Breast epithelium (tissue), 4 donors: Measurements from ENCODE around the gene PRICKLE2. TPM values are rescaled to one million over a fixed set of nuclear protein-coding genes. Genes with fewer than 3 reads are reported as not detected.
A peak's percentile ranks its signal among the peaks of the same experiment; 100 is the strongest.

ENCODE experiments used
- DNase-seq, 2 donors: peaks; one replicate each; pipeline ENCODE4 v3.0.0-alpha.2; 2019; ENCODE audit warnings: low spot score in 2 of 2
- H3K27ac ChIP-seq, 2 donors: fragments of 200-600 bp; sonication (generic) in 1 of 2; one replicate each; pipeline ENCODE4 v1.5.1; 2016 to 2019; ENCODE audit warnings: mild to moderate bottlenecking in 1 of 2
- H3K27me3 ChIP-seq, 2 donors: fragments of 200-600 bp; sonication (generic) in 1 of 2; one replicate each; pipeline versions ENCODE4 v1.5.1 to v1.6.0; 2017 to 2019; ENCODE audit warnings: control low read depth in 1 of 2, mild to moderate bottlenecking in 1 of 2
- H3K36me3 ChIP-seq: fragments of 200-600 bp; one replicate; pipeline ENCODE4 v1.5.1; 2019
- H3K4me1 ChIP-seq, 2 donors: fragments of 200-600 bp; sonication (generic); one replicate each; pipeline ENCODE4 v1.5.1; 2016 to 2019; ENCODE audit warnings: control low read depth in 1 of 2
- H3K4me3 ChIP-seq, 3 donors: fragments of 200-600 bp; sonication (generic); 1 replicate in 2 of 3; 2 replicates in 1 of 3; pipeline ENCODE4 v1.5.1; 2016 to 2019; ENCODE audit warnings: mild to moderate bottlenecking in 3 of 3, moderate library complexity in 2 of 3
- H3K9me3 ChIP-seq, 2 donors: fragments of 200-600 bp; sonication (generic) in 1 of 2; one replicate each; pipeline ENCODE4 v1.5.1; 2016 to 2019; ENCODE audit warnings: control low read depth in 1 of 2
- CTCF ChIP-seq, 3 donors: fragments of 450-650 bp; IDR thresholded peaks; one replicate each; pipeline ENCODE4 v1.5.1; 2016 to 2017; ENCODE audit warnings: antibody characterized with exemption in 3 of 3, mild to moderate bottlenecking in 3 of 3, moderate library complexity in 3 of 3
- POLR2A ChIP-seq: fragments of 450-650 bp; IDR thresholded peaks from one replicate; pipeline ENCODE4 v1.6.1; 2016; ENCODE audit warnings: antibody characterized with exemption, mild to moderate bottlenecking, moderate library complexity
- POLR2AphosphoS5 ChIP-seq, 3 donors: sonication (generic); formaldehyde crosslinking; IDR thresholded peaks; one replicate each; pipeline ENCODE4 v1.6.1; 2017; ENCODE audit warnings: antibody characterized with exemption in 3 of 3
- intact Hi-C: fragments of 100-400 bp; cut with DNase I; formaldehyde crosslinking; loops from one replicate; pipeline ENCODE4 v1.15.1; 2023; ENCODE audit warnings: low total_unique reads
- total RNA-seq, 3 donors: library from RNA; depleted of rRNA; stranded (reverse); fragments of >200 nt; gene quantifications; one replicate each; pipeline ENCODE4 v1.1.0, GENCODE V29; 2016

Gene PRICKLE2
- total RNA-seq, 3 donors from 2014 or later: 35.1 to 72.5 (median 44.5) TPM

- TF ChIP-seq POLR2AphosphoS5 (IDR thresholded peaks at IDR 0.05): peak in 2 of 3 donors; percentile 43 to 67
- TF ChIP-seq POLR2A: no peak
- peaks cover 4 to 32% of the 10 kb centered on the region in 2 donors for H3K4me1 ChIP-seq
- H3K27ac ChIP-seq: peak overlapping the region; percentile 82 to 86
- H3K9me3 ChIP-seq: no peaks in the 10 kb centered on the region
- no peak overlapping the region for H3K4me3 ChIP-seq
- intact Hi-C loops: no loop called here
- no peaks in the 10 kb centered on the region for H3K27me3 ChIP-seq
- H3K36me3 ChIP-seq: no peaks in the 10 kb centered on the region
- DNase-seq: no peak
Measured at GRCh38 chr3:64188810-64189560, 36.3 kb downstream of the PRICKLE2 start.

GRCh38 chr3:64187065-64187959 is 38.0 kb downstream of the PRICKLE2 start:
- H3K27me3 ChIP-seq: no peaks in the 10 kb centered on the region
- H3K36me3 ChIP-seq: no peaks in the 10 kb centered on the region
- TF ChIP-seq POLR2A: no peak
- TF ChIP-seq POLR2AphosphoS5 (IDR thresholded peaks at IDR 0.05): peak; percentile 39 to 63 (median 58)
- H3K9me3 ChIP-seq: no peaks in the 10 kb centered on the region
- peak overlapping the region in 1 of 3 donors; percentile 10 for H3K4me3 ChIP-seq
- peak in 1 of 2 donors; percentile 81 for DNase-seq
- H3K4me1 ChIP-seq: peaks cover 4 to 32% of the 10 kb centered on the region in 2 donors
- H3K27ac ChIP-seq: peak overlapping the region; percentile 82 to 86
- intact Hi-C loops: no loop called here

GRCh38 chr3:64186667-64187064 is 38.6 kb downstream of the PRICKLE2 start:
- intact Hi-C loops: no loop called here
- Histone ChIP-seq H3K27ac (peak overlapping the region; percentile 82 to 86), H3K27me3 (no peaks in the 10 kb centered on the region), H3K4me3 (peak overlapping the region in 1 of 3 donors; percentile 10), H3K36me3 (no peaks in the 10 kb centered on the region), H3K9me3 (no peaks in the 10 kb centered on the region), H3K4me1 (peaks cover 4 to 32% of the 10 kb centered on the region in 2 donors)
- DNase-seq: no peak
- TF ChIP-seq CTCF (IDR thresholded peaks at IDR 0.05) (peak in 1 of 3 donors; percentile 16), POLR2A (no peak), POLR2AphosphoS5 (IDR thresholded peaks at IDR 0.05) (no peak)

GRCh38 chr3:64185436-64185835 is 39.8 kb downstream of the PRICKLE2 start:
- Histone ChIP-seq H3K4me1 (peaks cover 4 to 32% of the 10 kb centered on the region in 2 donors), H3K27ac (peak overlapping the region; percentile 23 to 59), H3K36me3 (no peaks in the 10 kb centered on the region), H3K27me3 (no peaks in the 10 kb centered on the region), H3K4me3 (no peak overlapping the region), H3K9me3 (no peaks in the 10 kb centered on the region)
- no peak for DNase-seq
- no peak for TF ChIP-seq POLR2A
- TF ChIP-seq POLR2AphosphoS5 (IDR thresholded peaks at IDR 0.05): no peak
- TF ChIP-seq CTCF (IDR thresholded peaks at IDR 0.05): no peak
- intact Hi-C loops: no loop called here

GRCh38 chr3:64184621-64185020 is 40.6 kb downstream of the PRICKLE2 start:
- Histone ChIP-seq H3K4me3 (no peak overlapping the region), H3K27me3 (no peaks in the 10 kb centered on the region), H3K36me3 (no peaks in the 10 kb centered on the region), H3K4me1 (peaks cover 4 to 29% of the 10 kb centered on the region in 2 donors), H3K9me3 (no peaks in the 10 kb centered on the region), H3K27ac (peak overlapping the region; percentile 29 to 59)
- no peak for DNase-seq
- TF ChIP-seq POLR2A (no peak), CTCF (IDR thresholded peaks at IDR 0.05) (no peak), POLR2AphosphoS5 (IDR thresholded peaks at IDR 0.05) (no peak)
- intact Hi-C loops: no loop called here
